H1 (cell line): ENCODE measurements around the gene SPOPL. TPM values are rescaled to one million over a fixed set of nuclear protein-coding genes. Genes with fewer than 3 reads are reported as not detected.

Experiments used
- BCL11A ChIP-seq, 2 experiments: IDR thresholded peaks; one replicate each; pipeline ENCODE4 v1.6.1; 2011; ENCODE audit warnings: low read depth in 2 of 2, low read length in 2 of 2, mild to moderate bottlenecking in 2 of 2
- CBX5 ChIP-seq: fragments of 300-800, 300-1000 bp; sonication (generic); IDR thresholded peaks from 2 replicates; pipeline ENCODE4 v1.7.1; 2016; ENCODE audit warnings: antibody characterized with exemption, low read length, low read depth
- CTBP2 ChIP-seq: IDR thresholded peaks from 2 replicates; pipeline ENCODE4 v1.7.0; 2011; ENCODE audit warnings: borderline replicate concordance, mild to moderate bottlenecking, moderate library complexity, mixed read lengths, low read length; ENCODE audit not compliant: insufficient read depth, insufficient read length
- GTF2F1 ChIP-seq: IDR thresholded peaks from 2 replicates; pipeline ENCODE4 v1.6.1; 2012; ENCODE audit warnings: low read depth, low read length, improper control_type of control experiment, borderline replicate concordance
- HDAC2 ChIP-seq, 2 experiments: fragments of 300-600 bp in 1 of 2; sonication (generic) in 1 of 2; IDR thresholded peaks; 2 replicates each; pipeline ENCODE4 v1.6.1; 2011 to 2012; ENCODE audit warnings: low read depth in 2 of 2, low read length in 2 of 2, mild to moderate bottlenecking in 2 of 2, moderate library complexity in 2 of 2, borderline replicate concordance in 1 of 2, inconsistent platforms in 1 of 2
- JUN ChIP-seq: IDR thresholded peaks from 2 replicates; pipeline ENCODE4 v1.6.1; 2011; ENCODE audit warnings: low read depth, mild to moderate bottlenecking, improper control_type of control experiment, low read length
- NANOG ChIP-seq: IDR thresholded peaks from 2 replicates; pipeline ENCODE4 v1.6.1; 2011; ENCODE audit warnings: low read length, low read depth, mild to moderate bottlenecking, inconsistent platforms; ENCODE audit not compliant: insufficient read depth, poor library complexity, severe bottlenecking
- NRF1 ChIP-seq: IDR thresholded peaks from 2 replicates; pipeline ENCODE4 v1.6.1; 2011; ENCODE audit warnings: mild to moderate bottlenecking, low read depth, low read length, improper control_type of control experiment
- TBP ChIP-seq: IDR thresholded peaks from 2 replicates; pipeline ENCODE4 v1.6.1; 2011; ENCODE audit warnings: low read depth, low read length, improper control_type of control experiment
- USF2 ChIP-seq: IDR thresholded peaks from 2 replicates; pipeline ENCODE4 v1.6.1; 2011; ENCODE audit warnings: low read length, improper control_type of control experiment
- polyA plus RNA-seq, 7 experiments: library from polyadenylated mRNA; depleted of rRNA in 3 of 7; stranded (reverse) in 5 of 7; unstranded in 2 of 7; fragments of >200 nt in 5 of 7; fragments of 200-250 nt in 2 of 7; gene quantifications; 1 replicate in 5 of 7; 2 replicates in 1 of 7; 4 replicates in 1 of 7; pipeline versions ENCODE4 v1.2.1 to v1.2.3, GENCODE V29; 2011 to 2013; ENCODE audit warnings: missing spikeins in 2 of 7, mixed read lengths in 2 of 7
- total RNA-seq: library from RNA; stranded (reverse); fragmentation: NEBNext Ultra II Directional; extraction: Animal tissue kit (Norgen Biotek cat#: 25700); gene quantifications from 2 replicates; pipeline ENCODE4 v1.2.1, GENCODE V29; 2021

The SPOPL gene
- total and polyA plus RNA-seq, 2 of the 8 experiments (the other 6 are each of a cell fraction or from before 2014, with no cell fraction given) = 1.9 to 14.5 TPM

DNA sequence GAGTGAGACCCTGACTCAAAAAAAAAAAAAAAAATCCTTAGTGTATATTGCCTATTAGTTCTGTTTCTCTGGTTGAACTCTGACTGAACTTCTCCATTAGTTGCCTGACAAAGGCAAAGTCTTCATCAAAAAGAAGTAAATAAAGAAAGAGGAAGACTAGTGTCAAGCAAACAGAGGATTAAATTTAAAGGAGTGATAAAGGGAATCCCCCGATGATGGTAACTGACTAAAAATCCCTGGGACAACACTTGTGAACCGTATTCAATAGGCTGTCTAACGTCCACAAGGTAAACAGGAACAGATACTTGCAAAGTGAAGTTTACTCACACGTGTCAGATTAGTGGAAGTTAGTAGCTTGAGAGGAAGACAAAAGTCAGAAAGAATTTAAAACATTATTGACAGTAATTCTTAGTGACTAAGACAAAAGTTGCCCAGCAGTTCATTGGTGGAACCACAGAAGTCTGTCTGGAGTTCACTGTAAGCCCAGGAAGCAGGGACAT, 26.2 kb upstream of the SPOPL start (continued):
- no peak for TF ChIP-seq NRF1
- no peak for TF ChIP-seq TBP
- no peak for TF ChIP-seq USF2
- no peak for TF ChIP-seq CTBP2
- no peak for TF ChIP-seq JUN
- TF ChIP-seq HDAC2 (IDR thresholded peaks at IDR 0.05; ENCODE audit: borderline replicate concordance in 1 of 2, low read depth in 2 of 2, low read length in 2 of 2) = no peak
- no peak for TF ChIP-seq GTF2F1
- no peak for TF ChIP-seq NANOG
- TF ChIP-seq BCL11A (IDR thresholded peaks at IDR 0.05; ENCODE audit: low read depth in 2 of 2, low read length in 2 of 2) = no peak
- TF ChIP-seq CBX5 = no peak
